Esophagus squamous epithelium (tissue), 4 donors: ENCODE measurements around the gene ANK3.

Source experiments
- POLR2A ChIP-seq, 4 donors: fragments of 450-650 bp; IDR thresholded peaks; one replicate each; pipeline ENCODE4 v1.6.1; 2017; ENCODE audit warnings: antibody characterized with exemption in 4 of 4, mild to moderate bottlenecking in 4 of 4, moderate library complexity in 3 of 4
- TF ChIP-seq, protein P1 (sequence below), 6 experiments: fragments of 450-650 bp in 4 of 6; fragments of 200-600 bp in 2 of 6; sonication (generic) in 2 of 6; IDR thresholded peaks; one replicate each; pipeline ENCODE4 v1.5.1; 2016 to 2019; ENCODE audit warnings: antibody characterized with exemption in 6 of 6, mild to moderate bottlenecking in 4 of 6, moderate library complexity in 4 of 6

DNA sequence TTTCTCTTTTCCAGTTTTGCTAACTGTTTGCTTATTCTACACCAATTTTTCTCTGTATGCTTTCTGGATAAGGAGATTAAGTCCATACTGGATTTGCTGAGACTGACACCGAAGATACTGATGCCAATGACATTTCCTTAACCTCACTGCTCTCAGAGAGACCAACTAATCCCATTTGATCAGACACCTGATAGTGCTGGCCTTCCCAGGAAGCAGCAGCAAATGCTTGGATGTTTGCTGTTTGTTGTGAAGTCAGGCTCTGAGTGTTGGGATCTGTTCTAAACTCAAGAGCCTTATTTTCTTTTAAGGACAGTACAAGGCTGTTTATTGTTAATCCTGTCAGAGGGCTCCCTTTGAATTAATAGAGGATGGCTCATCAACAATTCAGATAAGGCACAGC, 143.3 kb downstream of the ANK3 start:
- TF ChIP-seq, protein P1, sequence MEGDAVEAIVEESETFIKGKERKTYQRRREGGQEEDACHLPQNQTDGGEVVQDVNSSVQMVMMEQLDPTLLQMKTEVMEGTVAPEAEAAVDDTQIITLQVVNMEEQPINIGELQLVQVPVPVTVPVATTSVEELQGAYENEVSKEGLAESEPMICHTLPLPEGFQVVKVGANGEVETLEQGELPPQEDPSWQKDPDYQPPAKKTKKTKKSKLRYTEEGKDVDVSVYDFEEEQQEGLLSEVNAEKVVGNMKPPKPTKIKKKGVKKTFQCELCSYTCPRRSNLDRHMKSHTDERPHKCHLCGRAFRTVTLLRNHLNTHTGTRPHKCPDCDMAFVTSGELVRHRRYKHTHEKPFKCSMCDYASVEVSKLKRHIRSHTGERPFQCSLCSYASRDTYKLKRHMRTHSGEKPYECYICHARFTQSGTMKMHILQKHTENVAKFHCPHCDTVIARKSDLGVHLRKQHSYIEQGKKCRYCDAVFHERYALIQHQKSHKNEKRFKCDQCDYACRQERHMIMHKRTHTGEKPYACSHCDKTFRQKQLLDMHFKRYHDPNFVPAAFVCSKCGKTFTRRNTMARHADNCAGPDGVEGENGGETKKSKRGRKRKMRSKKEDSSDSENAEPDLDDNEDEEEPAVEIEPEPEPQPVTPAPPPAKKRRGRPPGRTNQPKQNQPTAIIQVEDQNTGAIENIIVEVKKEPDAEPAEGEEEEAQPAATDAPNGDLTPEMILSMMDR (IDR thresholded peaks at IDR 0.05) = no peak
- TF ChIP-seq POLR2A (IDR thresholded peaks at IDR 0.05) = no peak
